ENCODE data around the gene CASP5. TPM values are rescaled to one million over a fixed set of nuclear protein-coding genes. Genes with fewer than 3 reads are reported as not detected.

Gene CASP5
- total RNA-seq, 4 donors from 2014 or later, result 0.30 TPM; not detected in 3

DNA sequence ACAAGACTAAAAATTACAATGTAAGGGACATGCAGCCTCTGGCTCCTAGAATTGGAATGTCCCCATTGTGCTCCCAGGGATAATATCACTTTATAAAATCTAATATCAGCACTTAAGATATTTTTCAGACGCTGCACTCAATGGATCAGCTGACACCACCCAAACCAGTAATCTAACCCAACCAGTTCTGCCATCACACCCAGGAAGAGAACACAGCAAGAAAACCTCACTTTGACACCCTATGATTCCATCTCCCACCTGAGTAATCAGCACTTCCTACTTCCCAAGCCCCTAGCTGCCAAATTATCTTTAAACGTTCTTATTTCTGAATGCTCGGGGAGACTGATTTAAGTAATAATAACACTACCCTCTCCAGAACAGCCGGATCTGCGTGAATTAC, 57.2 kb downstream of the CASP5 start:
- no peak overlapping the region for H3K4me3 ChIP-seq
- no peak for DNase-seq (ENCODE audit: low spot score in 2 of 2)
- no peaks in the 10 kb centered on the region for H3K27me3 ChIP-seq
- peaks cover 0 to 25% (median 0%) of the 10 kb centered on the region in 3 donors for H3K36me3 ChIP-seq
- no peak overlapping the region for H3K27ac ChIP-seq
- peaks cover 0 to 7% (median 0%) of the 10 kb centered on the region in 4 donors for H3K9me3 ChIP-seq
- TF ChIP-seq POLR2A (IDR thresholded peaks at IDR 0.05) (no peak), EP300 (IDR thresholded peaks at IDR 0.05) (no peak)
- TF ChIP-seq, protein P1, sequence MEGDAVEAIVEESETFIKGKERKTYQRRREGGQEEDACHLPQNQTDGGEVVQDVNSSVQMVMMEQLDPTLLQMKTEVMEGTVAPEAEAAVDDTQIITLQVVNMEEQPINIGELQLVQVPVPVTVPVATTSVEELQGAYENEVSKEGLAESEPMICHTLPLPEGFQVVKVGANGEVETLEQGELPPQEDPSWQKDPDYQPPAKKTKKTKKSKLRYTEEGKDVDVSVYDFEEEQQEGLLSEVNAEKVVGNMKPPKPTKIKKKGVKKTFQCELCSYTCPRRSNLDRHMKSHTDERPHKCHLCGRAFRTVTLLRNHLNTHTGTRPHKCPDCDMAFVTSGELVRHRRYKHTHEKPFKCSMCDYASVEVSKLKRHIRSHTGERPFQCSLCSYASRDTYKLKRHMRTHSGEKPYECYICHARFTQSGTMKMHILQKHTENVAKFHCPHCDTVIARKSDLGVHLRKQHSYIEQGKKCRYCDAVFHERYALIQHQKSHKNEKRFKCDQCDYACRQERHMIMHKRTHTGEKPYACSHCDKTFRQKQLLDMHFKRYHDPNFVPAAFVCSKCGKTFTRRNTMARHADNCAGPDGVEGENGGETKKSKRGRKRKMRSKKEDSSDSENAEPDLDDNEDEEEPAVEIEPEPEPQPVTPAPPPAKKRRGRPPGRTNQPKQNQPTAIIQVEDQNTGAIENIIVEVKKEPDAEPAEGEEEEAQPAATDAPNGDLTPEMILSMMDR (IDR thresholded peaks at IDR 0.05), result no peak
- WGBS, 2 donors, result 92 to 93% methylated on average over 5 of the region's 5 CpGs
- peaks cover 0 to 40% (median 12%) of the 10 kb centered on the region in 4 donors for H3K4me1 ChIP-seq

- Histone ChIP-seq H3K36me3 (peaks cover 0 to 26% (median 0%) of the 10 kb centered on the region in 3 donors), H3K4me1 (peaks cover 0 to 40% (median 12%) of the 10 kb centered on the region in 4 donors), H3K9me3 (peaks cover 0 to 7% (median 0%) of the 10 kb centered on the region in 4 donors), H3K4me3 (no peak overlapping the region), H3K27ac (no peak overlapping the region), H3K27me3 (no peaks in the 10 kb centered on the region)
- no peak for DNase-seq (ENCODE audit: low spot score in 2 of 2)
- 92 to 100% methylated on average over 1 of the region's 1 CpG for WGBS, 2 donors
- no peak for TF ChIP-seq EP300 (IDR thresholded peaks at IDR 0.05)
- TF ChIP-seq, protein P1 (IDR thresholded peaks at IDR 0.05), result no peak
- TF ChIP-seq POLR2A (IDR thresholded peaks at IDR 0.05), result no peak
Measured at GRCh38 chr11:104964247-104964646, 58.7 kb downstream of the CASP5 start.

DNA sequence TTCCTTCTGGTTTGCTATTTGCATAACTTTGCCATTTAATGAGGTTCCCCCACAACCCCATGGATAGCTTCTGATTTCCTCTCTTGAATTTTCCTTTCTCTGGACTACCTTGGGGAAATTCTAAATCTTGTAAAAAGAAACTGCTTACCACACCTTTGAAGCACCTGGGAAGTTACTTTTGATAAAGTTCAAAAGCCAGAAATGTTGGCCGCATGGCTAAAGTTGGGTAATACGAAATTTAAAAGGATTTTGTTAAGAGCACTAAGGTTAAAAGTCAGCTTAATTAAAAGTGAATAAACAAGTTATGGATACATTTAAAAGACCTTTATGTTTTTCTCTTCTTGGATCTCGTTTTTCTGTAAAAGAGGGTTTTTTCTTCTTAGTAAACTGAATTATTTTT, 60.1 kb downstream of the CASP5 start:
- Histone ChIP-seq H3K4me3 (no peak overlapping the region), H3K27ac (no peak overlapping the region), H3K27me3 (no peaks in the 10 kb centered on the region), H3K36me3 (peaks cover 0 to 28% (median 0%) of the 10 kb centered on the region in 3 donors), H3K4me1 (peaks cover 0 to 40% (median 12%) of the 10 kb centered on the region in 4 donors), H3K9me3 (peaks cover 0 to 7% (median 0%) of the 10 kb centered on the region in 4 donors)
- TF ChIP-seq, protein P1 (IDR thresholded peaks at IDR 0.05), result no peak
- TF ChIP-seq EP300 (IDR thresholded peaks at IDR 0.05) (no peak), POLR2A (IDR thresholded peaks at IDR 0.05) (no peak)
- DNase-seq (ENCODE audit: low spot score in 2 of 2), result no peak
- whole genome bisulfite sequencing, 2 donors, result 82 to 86% methylated on average over 3 of the region's 3 CpGs

- Histone ChIP-seq H3K4me1 (peaks cover 0 to 3% (median 0%) of the 10 kb centered on the region in 4 donors), H3K9me3 (no peaks in the 10 kb centered on the region), H3K27me3 (no peaks in the 10 kb centered on the region), H3K27ac (no peak overlapping the region), H3K36me3 (peaks cover 0 to 42% (median 5%) of the 10 kb centered on the region in 3 donors), H3K4me3 (no peak overlapping the region)
- no peak for DNase-seq (ENCODE audit: low spot score in 2 of 2)
- TF ChIP-seq, protein P1 (IDR thresholded peaks at IDR 0.05), result no peak
- TF ChIP-seq EP300 (IDR thresholded peaks at IDR 0.05) (no peak), POLR2A (IDR thresholded peaks at IDR 0.05) (no peak)
- WGBS, 2 donors, result 65 to 66% methylated on average over 3 of the region's 3 CpGs
Measured at GRCh38 chr11:104957280-104957679, 65.7 kb downstream of the CASP5 start.

DNA sequence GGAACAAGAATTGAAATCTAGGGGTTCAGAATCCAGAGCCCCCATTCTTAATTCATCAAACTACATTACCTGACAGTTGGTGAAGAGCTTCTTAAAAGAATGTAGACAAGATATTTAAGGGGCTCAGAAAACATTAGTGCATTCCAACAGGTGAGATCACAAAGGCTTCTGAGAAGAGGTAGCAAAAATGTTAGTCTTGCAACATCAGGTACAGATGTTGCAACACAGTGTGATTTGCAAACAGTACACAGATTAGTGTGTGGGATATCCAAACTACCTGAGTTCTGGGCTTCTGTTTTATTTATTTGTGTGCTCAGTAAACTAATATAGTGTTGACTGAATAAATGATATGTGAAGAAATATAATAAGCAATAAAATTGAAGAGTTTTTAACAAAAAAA, 66.4 kb downstream of the CASP5 start:
- H3K27me3 ChIP-seq, result no peaks in the 10 kb centered on the region
- peaks cover 0 to 3% (median 0%) of the 10 kb centered on the region in 4 donors for H3K4me1 ChIP-seq
- no peak overlapping the region for H3K4me3 ChIP-seq
- H3K27ac ChIP-seq, result no peak overlapping the region
- DNase-seq (ENCODE audit: low spot score in 2 of 2), result no peak
- peaks cover 0 to 41% (median 6%) of the 10 kb centered on the region in 3 donors for H3K36me3 ChIP-seq
- no peaks in the 10 kb centered on the region for H3K9me3 ChIP-seq
- TF ChIP-seq EP300 (IDR thresholded peaks at IDR 0.05) (no peak), POLR2A (IDR thresholded peaks at IDR 0.05) (no peak)
- TF ChIP-seq, protein P1 (IDR thresholded peaks at IDR 0.05), result no peak

All from tibial nerve (tissue), 4 donors.